HG03469 (cell line): ENCODE data around the gene ZC3H18.

ENCODE experiments used
- ATAC-seq: cut with Tn5 transposase; IDR thresholded peaks from one replicate; pipeline ENCODE4 v1.9.1; 2021; ENCODE audit warnings: mild to moderate bottlenecking, moderate library complexity, moderate number of reproducible peaks; ENCODE audit not compliant: unreplicated experiment

The ZC3H18 gene

GRCh38 chr16:88578446-88579313 lies 8.5 kb downstream of the ZC3H18 start:
- no peak for ATAC-seq

- ATAC-seq, result no peak
Observed at GRCh38 chr16:88580371-88580770, 10.2 kb downstream of the ZC3H18 start.

GRCh38 chr16:88581033-88581432 lies 10.8 kb downstream of the ZC3H18 start:
- no peak for ATAC-seq

- no peak for ATAC-seq
Observed at GRCh38 chr16:88582912-88583575, 12.8 kb downstream of the ZC3H18 start.

- no peak for ATAC-seq
Observed at GRCh38 chr16:88584676-88585075, 14.5 kb downstream of the ZC3H18 start.

GRCh38 chr16:88585269-88585668 lies 15.1 kb downstream of the ZC3H18 start:
- ATAC-seq, result no peak

- no peak for ATAC-seq
Observed at GRCh38 chr16:88585927-88586581, 15.9 kb downstream of the ZC3H18 start.

GRCh38 chr16:88588148-88588547 lies 17.9 kb downstream of the ZC3H18 start:
- no peak for ATAC-seq

GRCh38 chr16:88588754-88589153 lies 18.6 kb downstream of the ZC3H18 start:
- ATAC-seq, result no peak

GRCh38 chr16:88589441-88589840 lies 19.2 kb downstream of the ZC3H18 start:
- ATAC-seq, result no peak

- no peak for ATAC-seq
Observed at GRCh38 chr16:88591577-88592021, 21.4 kb downstream of the ZC3H18 start.

GRCh38 chr16:88593061-88593460 lies 22.9 kb downstream of the ZC3H18 start:
- no peak for ATAC-seq

GRCh38 chr16:88593489-88593888 lies 23.3 kb downstream of the ZC3H18 start:
- ATAC-seq, result no peak

GRCh38 chr16:88593910-88594309 lies 23.7 kb downstream of the ZC3H18 start:
- ATAC-seq, result no peak

GRCh38 chr16:88595101-88595500 lies 24.9 kb downstream of the ZC3H18 start:
- no peak for ATAC-seq

- ATAC-seq, result no peak
Observed at GRCh38 chr16:88595921-88596320, 25.7 kb downstream of the ZC3H18 start.

GRCh38 chr16:88596483-88596882 lies 26.3 kb downstream of the ZC3H18 start:
- ATAC-seq, result no peak

GRCh38 chr16:88597856-88598491 lies 27.8 kb downstream of the ZC3H18 start:
- ATAC-seq, result no peak

GRCh38 chr16:88599092-88599733 lies 29.0 kb downstream of the ZC3H18 start:
- ATAC-seq, result no peak

GRCh38 chr16:88599825-88600538 lies 29.8 kb downstream of the ZC3H18 start:
- ATAC-seq, result no peak
